T47D (cell line): ENCODE measurements around the gene RBM43.

Source experiments
- DNase-seq, 2 experiments: peaks; one replicate each; pipeline versions ENCODE4 v3.0.0 to v3.0.0-alpha.2; 2011 to 2012; ENCODE audit warnings: low read depth in 1 of 2, low spot score in 1 of 2
- JUND ChIP-seq: IDR thresholded peaks from 2 replicates; pipeline ENCODE4 v1.6.1; 2012; ENCODE audit warnings: low read depth
- in situ Hi-C: cut with HindIII; loops from 2 replicates; pipeline ENCODE4 v1.10.0; 2016; ENCODE audit warnings: low sequenced_read_pairs, low pct_unique_long_range_greater_than_20kb

RBM43 gene

DNA sequence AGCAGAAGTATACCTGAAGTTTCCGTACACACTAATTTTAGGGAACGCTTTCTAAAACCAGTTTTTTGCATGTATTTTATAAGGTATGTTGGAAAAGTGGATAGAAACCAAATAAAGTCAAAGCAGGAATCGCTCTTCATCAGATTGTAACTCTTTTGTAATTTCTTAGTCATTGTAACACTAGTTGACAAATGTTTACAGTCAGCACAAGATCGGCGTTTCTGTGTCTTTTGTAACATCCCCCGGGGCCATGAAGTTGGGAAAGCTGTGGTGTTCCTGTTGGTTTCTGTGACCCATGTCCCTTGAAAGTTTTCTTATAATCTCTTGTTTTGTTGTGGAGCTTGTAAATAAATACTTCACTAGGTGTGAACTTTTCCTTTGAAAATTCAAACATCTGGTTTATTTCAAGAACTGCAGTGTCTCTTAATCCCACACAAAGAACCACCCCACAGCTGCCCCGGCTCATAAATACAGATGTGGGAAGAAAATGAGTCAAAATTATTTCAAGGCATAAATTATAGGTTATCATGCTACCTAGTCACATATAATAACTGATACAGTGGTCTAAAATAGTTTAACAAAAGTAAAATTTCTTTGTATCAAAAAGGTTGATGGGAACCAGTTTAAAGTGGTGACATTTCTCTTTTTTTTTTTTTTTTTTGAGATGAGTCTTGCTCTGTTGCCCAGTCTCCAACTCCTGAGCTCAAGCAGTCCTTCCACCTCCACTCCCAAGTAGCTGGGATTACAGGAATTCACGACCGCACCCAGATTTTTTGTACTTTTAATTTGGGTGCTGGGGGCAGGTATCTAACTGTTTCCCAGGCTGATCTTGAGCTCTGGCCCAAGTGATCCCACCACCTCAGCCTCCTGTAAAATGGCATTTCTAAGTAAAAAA, 28.6 kb upstream of the RBM43 start:
- peak; percentile 23 to 62 for DNase-seq
- no peak for TF ChIP-seq JUND
- in situ Hi-C loops, result no loop called here

DNA sequence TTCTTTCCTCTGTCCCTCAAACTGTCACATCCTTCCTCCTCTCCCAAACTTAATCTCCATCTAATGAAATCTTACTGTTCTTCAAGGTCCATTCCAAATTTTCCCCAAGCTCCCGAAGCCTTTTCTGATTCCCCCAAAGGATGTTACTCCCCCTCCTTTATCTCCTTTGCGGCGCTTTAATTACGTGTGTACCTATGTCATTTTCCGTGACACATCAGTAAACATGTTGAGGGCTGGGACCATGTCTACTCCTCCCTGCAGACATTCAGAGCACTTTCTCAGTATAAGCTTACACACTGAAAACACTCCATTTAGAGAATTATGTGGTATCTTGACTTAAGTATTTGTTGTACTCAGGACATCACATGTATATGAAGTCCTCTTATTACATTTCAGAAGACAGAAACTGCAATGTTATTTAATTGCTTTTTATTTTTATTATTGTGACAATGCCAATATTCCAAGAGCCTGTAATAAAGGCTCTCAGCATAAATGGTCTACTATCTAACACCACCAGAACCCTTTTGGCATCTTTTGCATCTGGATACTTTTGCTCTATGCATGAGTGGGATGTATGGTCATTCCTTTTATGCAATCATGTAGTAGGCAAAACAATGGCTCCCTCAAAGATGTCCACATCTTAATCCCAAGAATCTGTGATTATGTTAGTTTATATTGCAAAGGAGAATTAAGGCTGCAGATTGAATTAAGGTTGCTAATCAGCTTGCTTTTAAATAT, 26.0 kb upstream of the RBM43 start:
- in situ Hi-C loops, result no loop called here
- DNase-seq, result no peak

DNA sequence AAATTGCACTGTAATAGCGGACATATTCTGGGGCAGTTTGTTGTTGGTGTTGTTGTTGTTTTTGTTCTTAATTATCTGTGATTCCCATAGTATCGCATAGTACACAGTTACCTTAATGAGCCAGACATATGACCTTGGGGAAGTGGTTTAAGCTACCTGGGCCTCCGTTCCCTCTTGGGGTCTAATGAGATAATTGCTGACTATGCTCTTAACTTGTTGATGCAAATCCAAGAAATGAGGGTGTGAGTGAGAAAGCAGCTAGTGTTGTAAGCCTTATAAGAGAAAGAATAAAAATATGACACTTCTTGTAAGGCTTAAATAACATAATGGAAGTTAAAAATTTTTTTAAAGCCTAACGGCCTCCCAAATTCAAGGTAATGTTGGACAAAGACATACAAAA, 20.7 kb upstream of the RBM43 start:
- in situ Hi-C loops, result no loop called here
- no peak for TF ChIP-seq JUND
- DNase-seq, result no peak

More for the DNA sequence above, 26.0 kb upstream of the RBM43 start:
- no peak for TF ChIP-seq JUND

DNA sequence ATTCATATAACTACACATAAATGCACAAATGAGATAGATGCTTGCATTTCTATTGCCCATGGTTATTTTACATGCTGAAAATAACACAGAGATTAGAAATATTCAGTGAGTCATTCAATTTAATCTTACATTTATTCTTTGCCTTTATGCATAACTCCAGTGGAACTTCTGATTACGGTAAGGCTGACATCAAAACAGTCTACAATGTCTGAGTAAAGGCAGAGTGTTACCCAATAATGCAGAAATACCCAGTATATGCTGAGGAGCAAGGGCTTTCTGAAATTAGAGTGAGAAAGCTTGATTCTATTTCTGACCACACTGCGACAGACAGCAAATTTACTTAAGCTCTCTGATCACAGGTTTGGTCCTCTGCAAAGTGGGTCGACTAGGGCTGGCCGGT, 18.6 kb upstream of the RBM43 start:
- TF ChIP-seq JUND, result no peak
- in situ Hi-C loops, result no loop called here
- DNase-seq, result no peak

DNA sequence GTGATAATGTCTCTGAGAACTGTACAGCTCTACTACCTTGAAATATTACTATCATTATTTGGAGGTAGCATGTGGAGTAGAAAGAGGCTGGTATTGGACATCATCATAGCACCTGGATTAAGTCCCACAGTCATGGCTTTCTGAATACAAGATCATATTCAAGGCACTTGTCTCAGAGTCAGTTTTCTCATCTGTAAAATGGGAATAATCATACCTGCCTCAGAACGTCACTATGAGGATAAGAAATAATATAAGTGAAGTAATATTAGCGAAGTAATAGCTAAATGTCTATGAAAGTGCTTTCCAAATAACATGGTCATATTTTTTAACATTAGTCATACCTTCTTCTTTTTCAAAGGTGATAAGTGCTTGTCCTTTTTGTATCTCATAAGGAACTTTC, 16.8 kb upstream of the RBM43 start:
- in situ Hi-C loops, result no loop called here
- no peak for TF ChIP-seq JUND

DNA sequence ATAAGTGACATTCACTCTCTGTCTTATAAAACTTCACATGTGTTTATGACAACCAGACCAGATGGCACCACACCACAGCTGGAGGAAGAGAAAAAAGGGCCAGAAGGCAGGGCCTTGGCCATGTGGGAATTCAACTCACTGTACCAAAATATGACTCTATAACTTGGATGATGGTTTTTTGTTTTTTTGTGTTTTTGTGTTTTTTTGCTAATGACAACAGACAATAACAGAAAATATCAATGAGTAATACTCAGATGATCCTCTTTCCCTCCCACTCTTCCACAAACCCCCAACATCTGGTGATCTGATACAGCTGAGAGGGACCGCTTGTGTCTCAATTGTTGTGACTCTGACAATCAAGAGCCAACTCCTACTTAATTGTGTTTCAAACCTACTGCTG, 15.4 kb upstream of the RBM43 start:
- no peak for DNase-seq
- in situ Hi-C loops, result no loop called here
- TF ChIP-seq JUND, result no peak

More for the DNA sequence above, 16.8 kb upstream of the RBM43 start:
- no peak for DNase-seq

DNA sequence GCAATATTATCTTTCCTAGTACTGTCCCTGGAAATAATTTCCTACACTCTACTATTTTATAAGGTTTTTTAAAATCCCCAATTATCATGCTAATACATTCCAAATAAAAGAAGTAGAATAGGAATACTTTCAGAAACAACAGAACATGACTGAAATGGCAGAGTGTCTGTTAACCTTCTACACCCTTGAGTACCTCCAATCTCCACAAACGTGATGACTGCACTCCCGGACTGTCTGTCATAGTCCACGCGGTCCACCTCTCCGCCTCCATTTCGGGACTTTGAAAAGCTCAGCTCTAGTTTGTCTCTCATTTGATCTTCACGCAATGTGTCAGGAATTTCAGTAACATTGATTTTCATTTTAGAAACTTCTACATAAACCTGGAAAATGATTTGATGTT, 13.6 kb upstream of the RBM43 start:
- no peak for DNase-seq
- TF ChIP-seq JUND, result no peak
- in situ Hi-C loops, result no loop called here

DNA sequence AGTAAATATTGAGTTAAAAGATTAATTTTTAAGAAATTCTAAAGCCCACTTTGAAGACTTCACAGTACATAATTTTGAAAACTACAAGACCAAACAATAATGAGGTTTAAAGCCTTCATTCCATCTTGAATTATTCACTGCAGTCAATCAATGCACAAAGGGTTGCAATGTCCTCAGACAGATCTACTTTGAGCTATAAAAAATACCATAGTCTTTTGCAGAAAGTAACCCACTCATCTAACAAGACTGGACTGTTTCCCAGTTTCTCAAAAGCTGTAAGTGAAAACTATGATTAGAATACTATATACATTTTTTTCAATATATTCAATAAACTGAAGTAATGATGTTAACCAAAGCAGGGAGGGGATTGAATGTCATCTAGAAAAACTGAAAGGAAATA, 10.2 kb upstream of the RBM43 start:
- in situ Hi-C loops, result no loop called here
- no peak for DNase-seq

DNA sequence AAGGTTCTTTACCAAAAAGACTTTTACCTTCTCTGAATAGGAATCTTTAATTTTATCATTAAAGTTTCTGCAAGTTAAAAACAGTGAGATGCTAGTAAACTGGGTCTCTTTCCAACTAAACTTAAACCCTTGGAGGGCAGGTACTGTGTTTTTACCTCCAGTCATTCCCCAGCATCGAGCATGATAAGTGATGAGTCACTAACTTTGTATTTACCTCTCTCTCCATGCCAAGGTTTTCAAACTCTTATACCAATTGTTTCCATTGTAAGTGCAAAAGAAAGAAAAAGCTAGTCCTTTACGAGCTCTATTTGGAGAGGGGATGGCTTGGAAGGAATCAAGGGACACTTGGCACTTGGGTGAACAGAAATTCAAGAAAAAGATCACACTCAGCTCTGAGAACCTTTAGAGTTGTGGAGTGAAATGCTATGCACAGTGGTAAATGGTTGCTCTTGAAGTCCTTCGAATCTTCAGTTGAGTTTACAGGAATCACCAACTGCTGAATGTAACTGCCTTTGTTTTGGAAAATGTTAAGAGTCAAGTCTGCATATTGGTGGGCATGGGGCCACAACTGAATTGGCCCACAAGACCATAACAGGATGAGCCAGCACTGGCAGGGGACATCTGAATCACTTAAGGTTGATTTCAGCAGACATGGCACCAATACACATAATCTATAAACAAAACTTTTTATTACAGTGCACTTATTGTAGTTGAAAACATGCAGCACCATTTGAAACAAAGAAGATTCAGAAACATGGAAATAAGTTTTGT, 8.3 kb upstream of the RBM43 start:
- in situ Hi-C loops, result no loop called here
- TF ChIP-seq JUND, result no peak
- no peak for DNase-seq

More for the DNA sequence above, 10.2 kb upstream of the RBM43 start:
- no peak for TF ChIP-seq JUND

DNA sequence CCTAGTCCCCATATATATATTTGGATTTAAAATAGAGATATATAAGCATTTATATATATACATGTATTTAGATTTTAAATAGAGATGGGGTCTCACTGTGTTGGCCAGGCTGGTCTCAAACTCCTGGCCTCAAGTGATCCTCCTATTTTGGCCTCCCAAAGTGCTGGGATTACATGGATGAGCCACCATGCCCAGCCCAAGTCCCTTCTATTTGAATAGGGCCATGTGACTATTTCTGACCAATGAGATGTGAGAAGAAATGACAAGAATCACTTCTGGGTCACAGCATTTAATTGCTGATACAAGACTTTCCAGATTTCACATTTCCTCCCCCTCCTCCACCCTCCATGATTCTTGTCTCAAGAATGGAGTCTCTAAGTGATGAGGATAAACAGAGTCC, 6.4 kb upstream of the RBM43 start:
- no peak for DNase-seq
- in situ Hi-C loops, result no loop called here
- no peak for TF ChIP-seq JUND

DNA sequence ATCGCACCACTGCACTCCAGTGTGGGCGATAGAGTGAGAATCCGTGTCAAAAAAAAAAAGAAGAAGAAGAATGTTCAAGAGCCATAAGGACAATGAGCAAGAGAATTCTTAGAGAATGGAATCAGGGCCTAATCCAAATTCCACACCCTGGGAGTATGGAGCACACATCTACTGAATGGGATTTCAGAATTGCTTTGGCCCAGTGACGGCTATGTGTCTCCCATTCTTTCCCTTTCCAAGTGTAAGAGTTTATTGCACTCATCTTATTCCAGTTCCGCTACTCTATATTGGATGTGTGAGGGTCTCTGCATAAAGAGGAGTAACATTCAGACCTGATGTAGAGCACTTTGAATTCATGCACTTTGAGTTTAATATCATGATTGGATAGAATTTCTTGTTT, 5.9 kb upstream of the RBM43 start:
- TF ChIP-seq JUND, result no peak
- in situ Hi-C loops, result no loop called here
- no peak for DNase-seq

DNA sequence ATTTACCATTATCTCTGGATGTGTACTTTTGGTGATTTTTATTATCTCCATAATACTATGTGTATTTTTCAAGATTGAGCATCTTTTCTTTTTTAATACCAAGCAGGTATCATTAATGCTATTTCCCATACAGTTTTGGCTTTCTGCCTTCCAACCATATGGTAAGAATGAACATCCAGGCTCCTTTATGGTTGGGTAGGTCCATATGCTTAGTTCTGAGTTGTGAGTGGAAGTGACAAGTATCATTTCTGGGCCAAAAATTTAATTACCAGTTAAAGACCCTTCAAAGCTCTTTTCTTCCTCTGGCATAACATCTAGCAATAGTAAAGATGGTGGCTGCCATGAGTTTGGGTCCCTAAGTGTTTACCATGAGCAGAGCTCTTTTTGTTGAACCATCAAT, 4.3 kb upstream of the RBM43 start:
- in situ Hi-C loops, result no loop called here
- DNase-seq, result no peak
- TF ChIP-seq JUND, result no peak
